CD8-positive, alpha-beta memory T cell (primary cell): ENCODE data around the gene PLEKHA6. TPM values are rescaled to one million over a fixed set of nuclear protein-coding genes. Genes with fewer than 3 reads are reported as not detected.
"Not testable (repeated sequence)": the region's sequence is repeated elsewhere in the genome, so short reads cannot be mapped to it uniquely, and the experiment has no call there.

Source experiments
- CTCF ChIA-PET: fragments of 350-600 bp; sonication (Branson Sonifier 250); formaldehyde crosslinking; loops from one replicate; lab custom pipeline; 2021; ENCODE audit warnings: antibody characterized with exemption; lab: Charles Lee
- POLR2A ChIA-PET: fragments of 350-600 bp; sonication (Branson Sonifier 250); formaldehyde crosslinking; loops from one replicate; lab custom pipeline; 2021; ENCODE audit warnings: antibody characterized with exemption; lab: Charles Lee
- DNase-seq, 5 donors: peaks; one replicate each; pipeline versions ENCODE4 v3.0.0 to v3.0.0-alpha.2; 2020 to 2022; ENCODE audit warnings: mixed read lengths in 1 of 5
- H3K27ac ChIP-seq: one replicate; pipeline ENCODE4 v1.7.0; 2013; ENCODE audit warnings: low read depth, mild to moderate bottlenecking, low read length, moderate library complexity
- H3K27me3 ChIP-seq: 2 replicates; pipeline ENCODE4 v1.7.0; 2013; ENCODE audit warnings: low read length, mild to moderate bottlenecking; ENCODE audit not compliant: insufficient read depth, poor library complexity, severe bottlenecking
- H3K36me3 ChIP-seq: 2 replicates; pipeline ENCODE4 v1.7.0; 2013; ENCODE audit warnings: mild to moderate bottlenecking, low read length, moderate library complexity; ENCODE audit not compliant: insufficient read depth
- H3K4me1 ChIP-seq: 2 replicates; pipeline ENCODE4 v1.7.0; 2013; ENCODE audit warnings: mild to moderate bottlenecking, low read length, moderate library complexity; ENCODE audit not compliant: insufficient read depth
- H3K4me3 ChIP-seq: 2 replicates; pipeline ENCODE4 v1.7.0; 2013; ENCODE audit warnings: mild to moderate bottlenecking, low read length
- H3K9me3 ChIP-seq: 2 replicates; pipeline ENCODE4 v1.7.0; 2013; ENCODE audit warnings: mild to moderate bottlenecking, low read length
- H3K27ac Mint-ChIP-seq, 8 donors: one replicate each; pipeline ENCODE4 v1.8.0; 2020 to 2021; ENCODE audit warnings: mixed read lengths in 8 of 8, mild to moderate bottlenecking in 6 of 8, inconsistent platforms in 3 of 8, moderate library complexity in 3 of 8
- H3K27me3 Mint-ChIP-seq, 2 donors: one replicate each; pipeline ENCODE4 v1.8.0; 2020 to 2021; ENCODE audit warnings: mixed read lengths in 2 of 2, mild to moderate bottlenecking in 1 of 2, moderate library complexity in 1 of 2
- H3K36me3 Mint-ChIP-seq, 3 donors: one replicate each; pipeline ENCODE4 v1.8.0; 2020 to 2021; ENCODE audit warnings: mixed read lengths in 3 of 3, inconsistent platforms in 1 of 3, mild to moderate bottlenecking in 1 of 3
- H3K4me1 Mint-ChIP-seq, 3 donors: one replicate each; pipeline ENCODE4 v1.8.0; 2020 to 2021; ENCODE audit warnings: mixed read lengths in 3 of 3, inconsistent platforms in 1 of 3, mild to moderate bottlenecking in 1 of 3
- H3K4me3 Mint-ChIP-seq, 7 donors: one replicate each; pipeline ENCODE4 v1.8.0; 2020 to 2021; ENCODE audit warnings: mixed read lengths in 7 of 7, mild to moderate bottlenecking in 6 of 7, moderate library complexity in 4 of 7, inconsistent platforms in 2 of 7
- H3K9me3 Mint-ChIP-seq, 5 donors: one replicate each; pipeline ENCODE4 v1.8.0; 2020 to 2022; ENCODE audit warnings: mixed read lengths in 5 of 5, mild to moderate bottlenecking in 3 of 5, moderate library complexity in 2 of 5, inconsistent platforms in 1 of 5
- polyA plus RNA-seq: library from polyadenylated mRNA; unstranded; fragments of 300-500 nt; fragmentation: Illumina TruSeq; gene quantifications from one replicate; pipeline ENCODE4 v1.2.3, GENCODE V29; 2021
- total RNA-seq, 2 experiments: library from RNA; stranded (reverse); gene quantifications; one replicate each; pipeline ENCODE4 v1.2.3, GENCODE V29; 2021

PLEKHA6 gene
- total and polyA plus RNA-seq, 3 experiments from 2014 or later, result 0.09 to 0.13 TPM; not detected in 1

DNA sequence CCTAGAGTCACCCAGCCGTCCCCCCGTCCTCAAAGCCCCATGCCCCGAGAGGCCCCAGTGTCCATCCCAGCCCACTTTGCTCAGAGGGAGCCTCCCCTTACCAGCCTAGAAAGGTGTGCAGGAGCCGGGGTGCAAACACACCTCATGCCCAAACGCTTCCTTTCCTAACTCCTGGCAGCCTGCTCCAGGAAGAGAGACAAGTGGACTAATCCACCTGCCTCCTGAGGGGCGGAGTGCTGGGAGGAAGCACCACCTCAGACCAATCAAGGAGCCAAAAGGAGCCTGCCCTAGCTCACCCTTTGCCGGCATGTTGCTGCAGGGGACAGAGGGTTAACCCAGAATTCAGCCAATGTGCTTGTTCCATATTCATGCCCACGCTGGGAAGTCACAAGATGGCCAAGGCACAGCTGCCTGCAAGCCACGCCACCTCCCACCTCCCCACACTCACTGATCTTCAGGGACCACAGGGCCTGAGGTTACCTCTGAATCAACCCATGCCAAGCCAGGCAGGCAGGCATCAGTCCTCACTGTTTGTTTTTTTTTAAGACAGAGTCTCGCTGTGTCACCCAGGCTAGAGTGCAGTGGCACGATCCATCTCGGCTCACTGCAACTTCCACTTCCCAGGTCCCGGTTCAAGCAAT is 27.8 kb downstream of the PLEKHA6 start:
- Mint-ChIP-seq H3K36me3 (peaks cover 0 to 4% (median 2%) of the 10 kb centered on the region in 3 donors), H3K4me3 (no peak overlapping the region), H3K4me1 (no peaks in the 10 kb centered on the region), H3K9me3 (no peaks in the 10 kb centered on the region), H3K27me3 (peaks cover 16 to 32% of the 10 kb centered on the region in 2 donors), H3K27ac (no peak overlapping the region)
- Histone ChIP-seq H3K4me3 (no peak overlapping the region), H3K36me3 (no peaks in the 10 kb centered on the region), H3K27me3 (no peaks in the 10 kb centered on the region), H3K27ac (no peak overlapping the region), H3K4me1 (no peaks in the 10 kb centered on the region), H3K9me3 (no peaks in the 10 kb centered on the region)
- no peak for DNase-seq
- ChIA-PET POLR2A (no interaction called here), CTCF (interaction anchor here (1.7 kb wide), 1 partner anchor 10 kb away, joined by 4 read pairs; no protein-coding TSS in a partner anchor)

DNA sequence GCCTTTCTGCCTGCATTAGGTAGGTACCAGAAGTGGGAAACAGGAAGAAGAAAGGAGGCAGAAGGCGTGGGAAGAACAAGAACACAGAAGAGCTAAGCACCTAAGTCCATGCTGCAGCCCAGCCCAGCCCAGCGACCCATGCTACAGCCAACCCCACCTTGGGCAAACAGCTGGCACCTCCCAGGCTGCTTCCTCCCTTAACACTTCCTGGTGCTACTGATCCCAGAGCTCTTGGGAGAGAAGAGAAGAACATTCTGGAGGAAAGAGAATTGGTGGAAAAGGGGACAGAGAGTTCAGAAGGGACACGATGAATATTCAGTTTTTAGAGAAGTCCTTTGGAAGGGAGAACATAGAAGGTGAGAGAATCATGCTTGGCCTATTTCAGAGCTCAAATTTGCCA is 28.5 kb downstream of the PLEKHA6 start:
- Histone ChIP-seq H3K27ac (no peak overlapping the region), H3K27me3 (no peaks in the 10 kb centered on the region), H3K36me3 (no peaks in the 10 kb centered on the region), H3K4me3 (no peak overlapping the region), H3K9me3 (no peaks in the 10 kb centered on the region), H3K4me1 (no peaks in the 10 kb centered on the region)
- Mint-ChIP-seq H3K4me3 (no peak overlapping the region), H3K27me3 (peaks cover 16 to 37% of the 10 kb centered on the region in 2 donors), H3K36me3 (peaks cover 0 to 4% (median 2%) of the 10 kb centered on the region in 3 donors), H3K9me3 (no peaks in the 10 kb centered on the region), H3K27ac (no peak overlapping the region), H3K4me1 (no peaks in the 10 kb centered on the region)
- DNase-seq, result no peak
- CTCF ChIA-PET, result interaction anchor here (1.7 kb wide), 1 partner anchor 11 kb away, joined by 4 read pairs; no protein-coding TSS in a partner anchor
- POLR2A ChIA-PET, result no interaction called here

DNA sequence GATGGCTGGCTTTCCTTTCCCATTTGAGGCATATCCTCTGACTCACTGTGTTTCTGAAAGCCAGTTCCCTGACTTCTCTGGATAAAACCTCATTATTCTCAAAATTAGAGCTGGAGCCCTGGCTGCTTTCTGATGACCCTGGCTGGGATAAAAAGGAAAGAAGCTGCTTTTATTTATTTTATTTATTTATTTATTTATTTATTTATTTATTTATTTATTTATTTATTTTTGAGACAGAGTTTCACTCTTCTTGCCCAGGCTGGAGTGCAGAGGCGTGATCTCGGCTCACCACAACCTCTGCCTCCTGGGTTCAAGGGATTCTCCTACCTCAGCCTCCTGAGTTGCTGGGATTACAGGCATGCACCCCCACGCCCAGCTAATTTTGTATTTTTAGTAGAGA is 31.9 kb downstream of the PLEKHA6 start:
- H3K36me3 ChIP-seq, H3K4me1 ChIP-seq, H3K36me3 Mint-ChIP-seq, H3K27me3 ChIP-seq, H3K27ac Mint-ChIP-seq, H3K9me3 Mint-ChIP-seq, H3K4me3 ChIP-seq, H3K4me3 Mint-ChIP-seq, DNase-seq, H3K4me1 Mint-ChIP-seq, H3K9me3 ChIP-seq, POLR2A ChIA-PET, CTCF ChIA-PET, H3K27ac ChIP-seq: not testable (repeated sequence)
- H3K27me3 Mint-ChIP-seq, result peaks cover 11 to 27% of the 10 kb centered on the region in 2 donors

GRCh38 chr1:204327359-204327758 is 32.4 kb downstream of the PLEKHA6 start:
- peaks cover 0 to 4% (median 2%) of the 10 kb centered on the region in 3 donors for H3K36me3 Mint-ChIP-seq
- no peak overlapping the region for H3K4me3 Mint-ChIP-seq
- H3K27ac ChIP-seq, result no peak overlapping the region
- no peaks in the 10 kb centered on the region for H3K9me3 Mint-ChIP-seq
- no peaks in the 10 kb centered on the region for H3K4me1 ChIP-seq
- no peaks in the 10 kb centered on the region for H3K27me3 ChIP-seq
- no peak for DNase-seq
- H3K9me3 ChIP-seq, result no peaks in the 10 kb centered on the region
- no peak overlapping the region for H3K4me3 ChIP-seq
- H3K4me1 Mint-ChIP-seq, result no peaks in the 10 kb centered on the region
- H3K27ac Mint-ChIP-seq, result no peak overlapping the region
- H3K36me3 ChIP-seq, result no peaks in the 10 kb centered on the region
- peaks cover 9 to 23% of the 10 kb centered on the region in 2 donors for H3K27me3 Mint-ChIP-seq
- CTCF ChIA-PET, result no interaction called here
- POLR2A ChIA-PET, result no interaction called here

DNA sequence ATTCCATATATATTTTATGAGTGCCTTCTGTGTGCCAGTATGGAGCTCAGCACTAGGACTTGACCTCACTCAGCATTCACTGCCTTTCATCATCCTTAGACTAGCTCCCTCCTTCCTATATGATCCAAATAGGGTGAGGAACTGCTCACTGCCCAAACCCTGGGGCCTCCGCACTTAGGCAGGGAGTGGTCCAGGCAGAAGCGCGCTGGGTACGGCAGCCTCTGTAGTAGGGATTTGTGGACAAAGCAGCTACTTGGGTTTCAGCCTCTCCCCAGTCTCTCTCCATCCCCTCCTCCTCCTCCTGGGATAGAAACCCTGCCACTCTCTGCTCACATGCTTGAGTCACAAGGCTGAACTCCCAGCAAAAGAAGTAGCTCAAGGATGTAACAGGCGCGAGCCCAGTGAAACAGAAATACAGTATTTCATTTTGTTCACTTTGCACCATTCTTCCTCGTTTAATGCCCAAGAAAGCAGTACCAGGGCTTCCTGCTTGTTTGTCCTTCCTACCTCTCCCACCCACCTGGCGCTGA is 32.9 kb downstream of the PLEKHA6 start:
- ChIA-PET CTCF (interaction anchor here (0.6 to 1.1 kb wide), 3 partner anchors 36 to 989 kb away, joined by 3 to 4 read pairs (median 3); no protein-coding TSS in a partner anchor), POLR2A (no interaction called here)
- no peak for DNase-seq
- Histone ChIP-seq H3K4me1 (no peaks in the 10 kb centered on the region), H3K27me3 (no peaks in the 10 kb centered on the region), H3K36me3 (no peaks in the 10 kb centered on the region), H3K4me3 (no peak overlapping the region), H3K27ac (no peak overlapping the region), H3K9me3 (no peaks in the 10 kb centered on the region)
- no peak overlapping the region for H3K27ac Mint-ChIP-seq
- no peaks in the 10 kb centered on the region for H3K9me3 Mint-ChIP-seq
- H3K4me3 Mint-ChIP-seq, result no peak overlapping the region
- H3K4me1 Mint-ChIP-seq, result no peaks in the 10 kb centered on the region
- peaks cover 9 to 23% of the 10 kb centered on the region in 2 donors for H3K27me3 Mint-ChIP-seq
- peaks cover 0 to 4% (median 2%) of the 10 kb centered on the region in 3 donors for H3K36me3 Mint-ChIP-seq

DNA sequence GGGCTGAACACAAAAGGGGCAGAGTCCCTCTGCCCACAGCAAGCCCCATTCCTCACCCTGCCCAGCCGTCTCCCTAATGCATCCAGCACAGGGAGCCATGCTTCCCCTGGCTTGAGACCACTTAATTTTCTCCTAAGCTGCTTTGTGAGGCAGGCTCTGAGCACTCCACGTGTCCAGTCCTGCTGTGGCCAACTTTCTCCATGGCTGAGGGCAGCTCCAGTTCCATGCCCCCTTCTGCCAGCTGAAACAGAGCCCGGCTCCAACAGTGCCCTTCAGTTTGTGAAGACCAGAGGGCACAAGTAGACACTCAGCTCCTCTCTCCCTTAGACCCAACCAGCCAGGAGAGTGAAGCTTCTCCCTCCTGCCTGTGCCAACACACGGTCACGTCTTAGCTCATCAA is 33.8 kb downstream of the PLEKHA6 start:
- POLR2A ChIA-PET, result no interaction called here

DNA sequence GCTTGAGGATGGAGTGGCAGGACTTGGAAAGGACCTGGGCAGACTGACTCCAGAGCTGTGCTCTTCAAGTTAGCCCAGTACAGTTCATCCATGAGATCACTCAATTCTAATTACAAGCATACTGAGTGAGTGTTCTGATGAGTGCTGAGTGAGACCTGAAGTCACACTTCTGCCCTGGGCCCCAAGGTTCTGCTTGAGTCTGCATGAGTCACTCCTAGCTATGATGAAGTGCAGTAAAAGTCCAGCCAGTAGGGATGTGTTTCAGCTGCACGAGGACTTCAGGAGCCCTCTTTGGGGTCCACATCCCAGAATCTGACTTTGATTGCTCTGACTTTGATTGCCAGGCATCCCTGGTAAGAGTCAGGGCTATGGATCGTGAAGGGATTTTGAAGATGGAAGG is 35.8 kb downstream of the PLEKHA6 start:
- Histone ChIP-seq H3K9me3 (no peaks in the 10 kb centered on the region), H3K27me3 (no peaks in the 10 kb centered on the region), H3K36me3 (no peaks in the 10 kb centered on the region), H3K27ac (no peak overlapping the region), H3K4me3 (no peak overlapping the region), H3K4me1 (no peaks in the 10 kb centered on the region)
- Mint-ChIP-seq H3K27me3 (peaks cover 6 to 12% of the 10 kb centered on the region in 2 donors), H3K36me3 (peaks cover 0 to under 1% (median 0%) of the 10 kb centered on the region in 3 donors), H3K4me3 (no peak overlapping the region), H3K9me3 (no peaks in the 10 kb centered on the region), H3K4me1 (no peaks in the 10 kb centered on the region), H3K27ac (no peak overlapping the region)
- CTCF ChIA-PET, result no interaction called here
- POLR2A ChIA-PET, result no interaction called here
- no peak for DNase-seq

More for the DNA sequence above, 33.8 kb downstream of the PLEKHA6 start:
- Histone ChIP-seq H3K27me3 (no peaks in the 10 kb centered on the region), H3K4me1 (no peaks in the 10 kb centered on the region), H3K36me3 (no peaks in the 10 kb centered on the region), H3K27ac (no peak overlapping the region), H3K9me3 (no peaks in the 10 kb centered on the region), H3K4me3 (no peak overlapping the region)
- Mint-ChIP-seq H3K9me3 (no peaks in the 10 kb centered on the region), H3K36me3 (peaks cover 0 to 4% (median 2%) of the 10 kb centered on the region in 3 donors), H3K27me3 (peaks cover 8 to 19% of the 10 kb centered on the region in 2 donors), H3K4me1 (no peaks in the 10 kb centered on the region), H3K4me3 (no peak overlapping the region), H3K27ac (no peak overlapping the region)
- DNase-seq, result no peak
- CTCF ChIA-PET, result interaction anchor here (1.1 kb wide), 1 partner anchor 37 kb away, joined by 3 read pairs; no protein-coding TSS in a partner anchor

- H3K36me3 ChIP-seq, result no peaks in the 10 kb centered on the region
- CTCF ChIA-PET, result no interaction called here
- DNase-seq, result no peak
- H3K27me3 ChIP-seq, result no peaks in the 10 kb centered on the region
- H3K9me3 ChIP-seq, result no peaks in the 10 kb centered on the region
- Mint-ChIP-seq H3K27me3 (peaks cover 3 to 9% of the 10 kb centered on the region in 2 donors), H3K27ac (no peak overlapping the region), H3K36me3 (no peaks in the 10 kb centered on the region), H3K9me3 (no peaks in the 10 kb centered on the region), H3K4me1 (no peaks in the 10 kb centered on the region), H3K4me3 (no peak overlapping the region)
- H3K4me1 ChIP-seq, result no peaks in the 10 kb centered on the region
- no peak overlapping the region for H3K27ac ChIP-seq
- POLR2A ChIA-PET, result no interaction called here
- no peak overlapping the region for H3K4me3 ChIP-seq
Observed at GRCh38 chr1:204322339-204322868, 37.3 kb downstream of the PLEKHA6 start.
